ENCODE results near the gene SIK2. TPM values are rescaled to one million over a fixed set of nuclear protein-coding genes. Genes with fewer than 3 reads are reported as not detected.

SIK2 gene
- total RNA-seq, 1 donor from 2014 or later, result 16.3 TPM

- H3K36me3 ChIP-seq, result no peaks in the 10 kb centered on the region
- no peak overlapping the region for H3K27ac ChIP-seq (replicated peaks)
- DNase-seq, result no peak
- H3K27me3 ChIP-seq (ENCODE audit: low read depth), result no peaks in the 10 kb centered on the region
- H3K9me3 ChIP-seq (replicated peaks), result no peaks in the 10 kb centered on the region
- H3K4me1 ChIP-seq, result peaks cover 10% of the 10 kb centered on the region
- intact Hi-C loops (cut with micrococcal nuclease), result loop anchor here (10.0 kb wide), 1 partner anchor 62 kb away; no protein-coding TSS in a partner anchor
- H3K4me3 ChIP-seq, result no peak overlapping the region
- no peak for TF ChIP-seq CTCF (IDR thresholded peaks at IDR 0.05; ENCODE audit: borderline replicate concordance)
These were observed 170.3 kb downstream of the SIK2 start for GRCh38 chr11:111772535-111772934.

GRCh38 chr11:111774955-111775710, 172.9 kb downstream of the SIK2 start:
- H3K4me3 ChIP-seq, result no peak overlapping the region
- intact Hi-C loops (cut with micrococcal nuclease), result loop anchor here (5.0 to 10.0 kb wide), 3 partner anchors 60 to 188 kb away; partner anchors contain the start of gene SIK2
- H3K27me3 ChIP-seq (ENCODE audit: low read depth), result no peaks in the 10 kb centered on the region
- H3K9me3 ChIP-seq (replicated peaks), result no peaks in the 10 kb centered on the region
- H3K36me3 ChIP-seq, result no peaks in the 10 kb centered on the region
- TF ChIP-seq CTCF (IDR thresholded peaks at IDR 0.05; ENCODE audit: borderline replicate concordance), result no peak
- peak overlapping the region; percentile 10 for H3K27ac ChIP-seq (replicated peaks)
- DNase-seq, result peak; percentile 22
- H3K4me1 ChIP-seq, result peaks cover 10% of the 10 kb centered on the region

GRCh38 chr11:111776398-111777093, 174.3 kb downstream of the SIK2 start:
- Histone ChIP-seq H3K4me1 (peaks cover 10% of the 10 kb centered on the region), H3K27ac (replicated peaks) (no peak overlapping the region), H3K4me3 (no peak overlapping the region), H3K9me3 (replicated peaks) (no peaks in the 10 kb centered on the region), H3K36me3 (no peaks in the 10 kb centered on the region), H3K27me3 (ENCODE audit: low read depth) (no peaks in the 10 kb centered on the region)
- DNase-seq, result no peak
- no peak for TF ChIP-seq CTCF (IDR thresholded peaks at IDR 0.05; ENCODE audit: borderline replicate concordance)
- intact Hi-C loops (cut with micrococcal nuclease), result loop anchor here (5.0 to 10.0 kb wide), 3 partner anchors 58 to 189 kb away; partner anchors contain the start of gene SIK2

- no peak overlapping the region for H3K4me3 ChIP-seq
- no peaks in the 10 kb centered on the region for H3K27me3 ChIP-seq (ENCODE audit: low read depth)
- DNase-seq, result no peak
- peaks cover 14% of the 10 kb centered on the region for H3K4me1 ChIP-seq
- TF ChIP-seq CTCF (IDR thresholded peaks at IDR 0.05; ENCODE audit: borderline replicate concordance), result peak; percentile 86
- H3K9me3 ChIP-seq (replicated peaks), result no peaks in the 10 kb centered on the region
- no peaks in the 10 kb centered on the region for H3K36me3 ChIP-seq
- intact Hi-C loops (cut with micrococcal nuclease), result loop anchor here (5.0 to 10.0 kb wide), 3 partner anchors 57 to 190 kb away; partner anchors contain the start of gene SIK2
- peak overlapping the region; percentile 36 for H3K27ac ChIP-seq (replicated peaks)
These were observed 175.1 kb downstream of the SIK2 start for GRCh38 chr11:111777094-111778046.
